GM23338 (cell line): ENCODE data around the gene SLC9A9. TPM values are rescaled to one million over a fixed set of nuclear protein-coding genes. Genes with fewer than 3 reads are reported as not detected.

Experiments used
- ATAC-seq: fragments of 200-7000 bp; cut with Tn5 transposase; 3 replicates; pipeline ENCODE4 v1.9.1; 2020
- DNase-seq: peaks from one replicate; pipeline ENCODE4 v3.0.0-alpha.2; 2015; ENCODE audit warnings: low spot score
- H2AFZ ChIP-seq: fragments of 200-600 bp; sonication (generic); 2 replicates; pipeline ENCODE4 v1.8.0; 2016; ENCODE audit warnings: antibody characterized with exemption, mild to moderate bottlenecking, moderate library complexity
- H3F3A ChIP-seq: fragments of 200-600 bp; sonication (generic); replicated peaks from 2 replicates; pipeline ENCODE4 v1.8.0; 2017; ENCODE audit warnings: antibody characterized with exemption, mixed run types, low read depth
- H3K27ac ChIP-seq: fragments of 200-600 bp; sonication (generic); 2 replicates; pipeline ENCODE4 v1.6.1; 2016; ENCODE audit warnings: low read depth
- H3K27me3 ChIP-seq: fragments of 200-600 bp; sonication (generic); 2 replicates; pipeline ENCODE4 v1.8.0; 2016; ENCODE audit warnings: mild to moderate bottlenecking, mixed run types, moderate library complexity; ENCODE audit not compliant: insufficient read depth
- H3K36me3 ChIP-seq: fragments of 200-600 bp; sonication (generic); 2 replicates; pipeline ENCODE4 v1.8.0; 2016; ENCODE audit warnings: mild to moderate bottlenecking; ENCODE audit not compliant: insufficient read depth
- H3K4me1 ChIP-seq: fragments of 200-600 bp; sonication (generic); 2 replicates; pipeline ENCODE4 v1.8.0; 2016; ENCODE audit warnings: mild to moderate bottlenecking, moderate library complexity; ENCODE audit not compliant: insufficient read depth
- H3K4me2 ChIP-seq: fragments of 200-600 bp; sonication (generic); 2 replicates; pipeline ENCODE4 v1.7.1; 2017; ENCODE audit warnings: mixed run types
- H3K4me3 ChIP-seq: fragments of 200-600 bp; sonication (generic); 2 replicates; pipeline ENCODE4 v1.6.1; 2016; ENCODE audit warnings: mixed run types
- H3K79me2 ChIP-seq: fragments of 200-600 bp; sonication (generic); replicated peaks from 2 replicates; pipeline ENCODE4 v1.8.0; 2017; ENCODE audit warnings: mild to moderate bottlenecking; ENCODE audit not compliant: insufficient read depth
- H3K9me2 ChIP-seq: fragments of 200-600 bp; sonication (generic); 2 replicates; pipeline ENCODE4 v1.8.0; 2017; ENCODE audit not compliant: insufficient read depth
- H4K20me1 ChIP-seq: fragments of 200-600 bp; sonication (generic); replicated peaks from 2 replicates; pipeline ENCODE4 v1.8.0; 2017; ENCODE audit warnings: mild to moderate bottlenecking; ENCODE audit not compliant: insufficient read depth
- H3K27ac Mint-ChIP-seq: 2 replicates; pipeline ENCODE4 v1.8.0; 2020; ENCODE audit warnings: inconsistent platforms, mild to moderate bottlenecking, moderate library complexity, mixed read lengths
- H3K27me3 Mint-ChIP-seq: 3 replicates; pipeline ENCODE4 v1.8.0; 2022; ENCODE audit warnings: low read depth, mild to moderate bottlenecking, moderate library complexity, mixed read lengths, inconsistent platforms; ENCODE audit not compliant: insufficient read depth, poor library complexity
- H3K36me3 Mint-ChIP-seq: 3 replicates; pipeline ENCODE4 v1.8.0; 2021; ENCODE audit warnings: low read depth, mild to moderate bottlenecking, inconsistent platforms, moderate library complexity, mixed read lengths
- H3K4me1 Mint-ChIP-seq: 3 replicates; pipeline ENCODE4 v1.8.0; 2020; ENCODE audit warnings: mild to moderate bottlenecking, inconsistent platforms, mixed read lengths
- H3K4me3 Mint-ChIP-seq: 3 replicates; pipeline ENCODE4 v1.8.0; 2021; ENCODE audit warnings: moderate library complexity, mild to moderate bottlenecking, inconsistent platforms, mixed read lengths
- H3K9me3 Mint-ChIP-seq: 3 replicates; pipeline ENCODE4 v1.8.0; 2020; ENCODE audit warnings: moderate library complexity, mild to moderate bottlenecking, inconsistent platforms, mixed read lengths
- CREB1 ChIP-seq: fragments of 250-450 bp; sonication (Bioruptor Pico); IDR thresholded peaks from 2 replicates; pipeline ENCODE4 v1.5.0; 2020; ENCODE audit warnings: low read depth, mild to moderate bottlenecking, moderate library complexity
- CTCF ChIP-seq, 2 experiments: fragments of 200-600 bp in 1 of 2; sonication (generic) in 1 of 2; conservative IDR thresholded peaks; 2 replicates each; pipeline versions ENCODE4 v1.5.1 to v1.6.1; 2016 to 2017; ENCODE audit warnings: antibody characterized with exemption in 2 of 2, low read depth in 2 of 2, mild to moderate bottlenecking in 2 of 2, moderate library complexity in 1 of 2
- ETS1 ChIP-seq: IDR thresholded peaks from 2 replicates; pipeline ENCODE4 v1.6.1; 2016; ENCODE audit warnings: antibody characterized with exemption
- EZH2 ChIP-seq: fragments of 200-600 bp; sonication (generic); IDR thresholded peaks from one replicate; pipeline ENCODE4 v1.8.0; 2017; ENCODE audit warnings: antibody characterized with exemption, mild to moderate bottlenecking, low read depth; ENCODE audit not compliant: unreplicated experiment
- EZH2phosphoT487 ChIP-seq: fragments of 200-600 bp; sonication (generic); IDR thresholded peaks from one replicate; pipeline ENCODE4 v1.8.1; 2018; ENCODE audit warnings: antibody characterized with exemption; ENCODE audit not compliant: unreplicated experiment
- JUNB ChIP-seq: IDR thresholded peaks from one replicate; pipeline ENCODE4 v1.6.1; 2016; ENCODE audit warnings: antibody characterized with exemption; ENCODE audit not compliant: unreplicated experiment
- NANOG ChIP-seq: IDR thresholded peaks from 2 replicates; pipeline ENCODE4 v1.6.1; 2016; ENCODE audit warnings: antibody characterized with exemption, borderline replicate concordance
- POLR2AphosphoS5 ChIP-seq: IDR thresholded peaks from 2 replicates; pipeline ENCODE4 v1.6.1; 2016; ENCODE audit warnings: antibody characterized with exemption, low read depth
- REST ChIP-seq: IDR thresholded peaks from one replicate; pipeline ENCODE4 v1.6.1; 2018; ENCODE audit warnings: antibody characterized with exemption; ENCODE audit not compliant: unreplicated experiment
- STAT1 ChIP-seq: IDR thresholded peaks from one replicate; pipeline ENCODE4 v1.6.1; 2016; ENCODE audit warnings: antibody characterized with exemption; ENCODE audit not compliant: unreplicated experiment
- ZNF114 ChIP-seq: fragments of 250-450 bp; sonication (Bioruptor Pico); IDR thresholded peaks from 2 replicates; pipeline ENCODE4 v1.5.0; 2020; ENCODE audit warnings: mild to moderate bottlenecking, moderate library complexity
- ZNF331 ChIP-seq: fragments of 250-450 bp; sonication (Bioruptor Pico); IDR thresholded peaks from 2 replicates; pipeline ENCODE4 v1.5.0; 2020; ENCODE audit warnings: low read depth, mild to moderate bottlenecking, moderate library complexity
- ZNF462 ChIP-seq: fragments of 250-450 bp; sonication (Bioruptor Pico); IDR thresholded peaks from 2 replicates; pipeline ENCODE4 v1.5.0; 2020; ENCODE audit warnings: mild to moderate bottlenecking, moderate library complexity
- polyA plus RNA-seq: library from polyadenylated mRNA; unstranded; fragments of >200 nt; fragmentation: Nextera tagmentation; extraction: Ambion mirVana; gene quantifications from 2 replicates; pipeline ENCODE4 v1.2.1, GENCODE V29; 2016
- total RNA-seq: library from RNA; depleted of rRNA; stranded (reverse); fragments of >200 nt; shearing (Covaris generic); gene quantifications from 2 replicates; pipeline ENCODE4 v1.2.3, GENCODE V29; 2014

SLC9A9 gene
- total and polyA plus RNA-seq, 2 experiments from 2014 or later, result 1.3 to 1.6 TPM

GRCh38 chr3:143428294-143428693 is 420.0 kb downstream of the SLC9A9 start:
- no peak overlapping the region for H2AFZ ChIP-seq
- no peak for DNase-seq
- no peak overlapping the region for H3K4me3 ChIP-seq
- no peaks in the 10 kb centered on the region for H3K9me2 ChIP-seq
- no peak overlapping the region for H3K4me2 ChIP-seq
- Mint-ChIP-seq H3K36me3 (no peaks in the 10 kb centered on the region), H3K4me1 (peaks cover 26% of the 10 kb centered on the region), H3K27ac (no peak overlapping the region), H3K9me3 (no peaks in the 10 kb centered on the region), H3K4me3 (no peak overlapping the region), H3K27me3 (peaks cover 6% of the 10 kb centered on the region)
- no peak for ATAC-seq
- H3K27ac ChIP-seq, result no peak overlapping the region
- no peaks in the 10 kb centered on the region for H3F3A ChIP-seq
- H3K36me3 ChIP-seq, result no peaks in the 10 kb centered on the region
- no peaks in the 10 kb centered on the region for H3K27me3 ChIP-seq
- H3K4me1 ChIP-seq, result peaks cover 11% of the 10 kb centered on the region
- H3K79me2 ChIP-seq, result no peaks in the 10 kb centered on the region
- no peak for TF ChIP-seq EZH2phosphoT487
- no peak for TF ChIP-seq STAT1
- no peak for TF ChIP-seq CTCF (conservative IDR thresholded peaks at IDR 0.05; ENCODE audit: low read depth in 2 of 2)
- TF ChIP-seq CREB1 (CRISPR knock-in tag), result no peak
- TF ChIP-seq JUNB, result no peak
- TF ChIP-seq ZNF462 (CRISPR knock-in tag), result no peak
- no peak for TF ChIP-seq ETS1
- no peak for TF ChIP-seq POLR2AphosphoS5
- TF ChIP-seq NANOG, result no peak
- no peak for TF ChIP-seq ZNF114 (CRISPR knock-in tag)
- no peak for TF ChIP-seq ZNF331 (CRISPR knock-in tag)
- no peak for TF ChIP-seq REST
- TF ChIP-seq EZH2, result no peak
- H4K20me1 ChIP-seq, result no peaks in the 10 kb centered on the region
